ENCODE measurements around the gene HMGA1.
"Not testable (repeated sequence)": the region's sequence is repeated elsewhere in the genome, so short reads cannot be mapped to it uniquely, and the experiment has no call there.

The HMGA1 gene

GRCh38 chr6:34239893-34240292 is 3.2 kb downstream of the HMGA1 start:
- DNase-seq (ENCODE audit: low read depth, low spot score), result no peak

- no peak for DNase-seq (ENCODE audit: low read depth, low spot score)
Measured at GRCh38 chr6:34240329-34241248, 3.9 kb downstream of the HMGA1 start.

GRCh38 chr6:34241351-34242215 is 4.9 kb downstream of the HMGA1 start:
- no peak for DNase-seq (ENCODE audit: low read depth, low spot score)

GRCh38 chr6:34242252-34243130 is 5.8 kb downstream of the HMGA1 start:
- no peak for DNase-seq (ENCODE audit: low read depth, low spot score)

- DNase-seq (ENCODE audit: low read depth, low spot score), result no peak
Measured at GRCh38 chr6:34243131-34243771, 6.6 kb downstream of the HMGA1 start.

- peak; percentile 72 for DNase-seq (ENCODE audit: low read depth, low spot score)
Measured at GRCh38 chr6:34243901-34244884, 7.5 kb downstream of the HMGA1 start.

GRCh38 chr6:34245032-34245760 is 8.5 kb downstream of the HMGA1 start:
- DNase-seq (ENCODE audit: low read depth, low spot score), result not testable (repeated sequence)

GRCh38 chr6:34245761-34246140 is 9.1 kb downstream of the HMGA1 start:
- not testable (repeated sequence) for DNase-seq (ENCODE audit: low read depth, low spot score)

- no peak for DNase-seq (ENCODE audit: low read depth, low spot score)
Measured at GRCh38 chr6:34246249-34246562, 9.5 kb downstream of the HMGA1 start.

GRCh38 chr6:34246563-34247391 is 10.1 kb downstream of the HMGA1 start:
- no peak for DNase-seq (ENCODE audit: low read depth, low spot score)

GRCh38 chr6:34247481-34248197 is 11.0 kb downstream of the HMGA1 start:
- no peak for DNase-seq (ENCODE audit: low read depth, low spot score)

GRCh38 chr6:34248198-34248726 is 11.6 kb downstream of the HMGA1 start:
- no peak for DNase-seq (ENCODE audit: low read depth, low spot score)

GRCh38 chr6:34248727-34249468 is 12.2 kb downstream of the HMGA1 start, which contains the start of gene SMIM29:
TSS of gene SMIM29 (minus strand) at chr6:34249006. CDS start at chr6:34247791, 1,215 bp downstream.
- peak; percentile 84 for DNase-seq (ENCODE audit: low read depth, low spot score)

- no peak for DNase-seq (ENCODE audit: low read depth, low spot score)
Measured at GRCh38 chr6:34249469-34250261, 13.0 kb downstream of the HMGA1 start.

- DNase-seq (ENCODE audit: low read depth, low spot score), result not testable (repeated sequence)
Measured at GRCh38 chr6:34252395-34252794, 15.7 kb downstream of the HMGA1 start.

All from smooth muscle cell of the brain vasculature (primary cell).